A549 treated with Hydrocortisone at 1 μM for 4 hours (cell line): ENCODE measurements around the gene DNAJA2. TPM values are rescaled to one million over a fixed set of nuclear protein-coding genes. Genes with fewer than 3 reads are reported as not detected.

ENCODE experiments used
- total RNA-seq: library from RNA; stranded (reverse); fragments of 200-300 nt; extraction: Qiagen RNA extraction; gene quantifications from 5 replicates; pipeline ENCODE4 v1.2.3, GENCODE V29; 2022

Gene DNAJA2
- total RNA-seq: 67.1 to 81.3 TPM (median 72.1 TPM) in 5 replicates

GRCh38 chr16:46973207-46973995 is at the start of gene DNAJA2:
Gene DNAJA2 (minus strand): TSS chr16:46973674. CDS start chr16:46973572, 102 bp downstream.

Other genes starting within 250 kb of the DNAJA2 start
- 0.01 to 0.10 TPM (median 0.02 TPM) in 5 replicates for gene MYLK3, start 225.3 kb downstream of the DNAJA2 start, total RNA-seq
- gene C16orf87, start 142.5 kb downstream of the DNAJA2 start, total RNA-seq: 5.8 to 7.2 TPM (median 6.7 TPM) in 5 replicates
- gene GPT2, start 89.3 kb downstream of the DNAJA2 start, total RNA-seq: 10.1 to 12.4 TPM (median 11.1 TPM) in 5 replicates
- 76.3 to 102 TPM (median 79.0 TPM) in 5 replicates for gene NETO2, start 170.3 kb upstream of the DNAJA2 start, total RNA-seq